Islet precursor cell (in vitro differentiated cells): ENCODE data around the gene STXBP1.

Source experiments
- DNase-seq: peaks from one replicate; pipeline ENCODE4 v3.0.0-alpha.2; 2018

The STXBP1 gene

GRCh38 chr9:127716412-127716811 is 104.3 kb downstream of the STXBP1 start:
- DNase-seq: no peak

GRCh38 chr9:127717766-127718165 is 105.7 kb downstream of the STXBP1 start:
- DNase-seq: no peak

DNA sequence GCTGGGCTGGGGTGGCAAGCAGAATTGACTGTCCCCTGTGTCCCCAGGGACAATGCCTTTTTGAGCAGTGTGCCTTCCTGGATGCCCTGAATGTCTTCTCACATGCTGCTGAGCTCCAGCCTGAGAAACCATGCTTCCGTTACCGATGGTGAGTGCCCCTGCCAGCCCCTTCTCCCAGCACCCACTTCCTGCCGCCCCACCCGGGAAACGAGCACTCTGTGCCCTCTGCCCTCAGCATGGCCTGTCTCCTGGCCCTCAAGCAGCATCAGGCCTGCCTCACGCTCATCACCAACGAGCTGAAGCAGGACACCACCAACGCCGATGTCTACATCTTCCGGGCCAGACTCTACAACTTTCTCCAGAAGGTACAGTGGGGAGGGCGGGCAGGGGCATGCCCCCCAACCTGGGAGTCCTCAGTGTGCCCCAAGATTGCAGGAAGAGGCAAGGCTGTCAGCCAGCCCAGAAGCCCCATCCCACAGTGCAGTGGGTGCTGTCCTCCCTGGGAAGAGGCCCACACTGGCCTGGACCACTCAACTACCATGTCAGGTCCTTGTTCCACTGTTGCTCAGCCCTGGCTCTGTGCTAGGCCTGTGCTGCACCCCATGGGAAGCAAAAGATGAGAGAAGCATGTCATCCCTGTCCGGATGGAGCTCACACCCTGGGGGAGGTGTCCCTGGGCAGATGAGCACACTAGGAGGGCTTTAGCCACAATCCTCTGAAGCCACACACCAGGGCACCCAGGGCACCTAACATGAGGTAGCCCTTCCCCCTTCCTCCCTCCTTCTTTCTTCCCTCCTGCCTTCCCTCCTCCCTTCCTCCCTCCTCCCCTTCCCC is 108.2 kb downstream of the STXBP1 start:
- no peak for DNase-seq

GRCh38 chr9:127720865-127721227 is 108.8 kb downstream of the STXBP1 start:
- DNase-seq: no peak

DNA sequence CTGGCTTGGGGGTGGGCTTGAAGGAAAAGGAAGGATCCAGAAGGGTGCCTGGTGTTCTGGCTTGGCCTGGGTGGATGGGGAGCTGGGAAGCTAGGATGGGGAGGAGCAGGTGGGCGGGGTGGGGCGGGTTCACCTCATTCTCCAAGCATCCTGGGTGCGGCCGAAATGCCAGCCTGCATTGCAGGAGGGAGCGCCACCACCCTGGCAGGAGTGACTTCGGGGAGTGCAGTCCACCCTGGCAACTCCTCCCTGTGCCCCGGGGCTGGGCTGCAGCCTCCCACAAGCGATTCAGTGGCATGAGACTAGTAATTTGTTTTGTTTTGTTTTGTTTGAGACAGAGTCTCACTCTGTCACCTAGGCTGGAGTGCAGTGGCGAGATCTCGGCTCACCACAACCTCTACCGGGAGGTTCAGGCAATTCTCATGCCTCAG is 109.3 kb downstream of the STXBP1 start:
- no peak for DNase-seq

DNA sequence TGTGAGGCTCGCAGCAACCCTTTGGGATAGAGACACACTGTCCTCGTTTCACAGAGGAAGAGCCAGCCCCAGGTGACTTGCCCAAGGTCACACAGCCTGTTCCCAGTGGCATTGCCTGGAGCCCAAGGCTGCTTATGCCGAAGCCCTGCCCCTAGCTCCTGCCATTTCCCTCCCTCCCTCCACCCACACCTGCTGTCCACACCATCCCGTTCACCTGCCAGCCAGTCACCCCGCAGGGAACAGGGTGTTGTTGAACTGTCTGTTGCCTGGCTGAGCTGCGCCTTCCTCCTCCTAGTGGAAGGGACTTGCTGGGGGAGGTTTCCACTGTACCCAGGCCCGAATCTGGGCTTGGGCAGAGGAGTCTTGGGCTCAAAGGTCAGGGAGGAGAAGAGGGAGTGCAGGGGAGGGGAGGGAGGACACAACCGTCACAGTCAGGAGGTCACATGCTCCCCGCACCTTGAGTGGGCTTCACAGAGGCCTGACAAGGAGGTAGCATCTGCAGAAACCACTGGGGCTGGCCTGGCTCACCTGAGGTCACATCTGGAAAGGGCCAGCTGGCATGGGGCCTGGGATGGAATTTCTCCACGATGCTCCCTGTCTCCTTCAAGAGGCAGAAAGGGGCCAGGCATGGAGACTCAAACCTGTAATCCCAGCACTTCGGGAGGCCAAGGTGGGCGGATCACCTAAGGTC is 110.1 kb downstream of the STXBP1 start:
- DNase-seq: no peak

DNA sequence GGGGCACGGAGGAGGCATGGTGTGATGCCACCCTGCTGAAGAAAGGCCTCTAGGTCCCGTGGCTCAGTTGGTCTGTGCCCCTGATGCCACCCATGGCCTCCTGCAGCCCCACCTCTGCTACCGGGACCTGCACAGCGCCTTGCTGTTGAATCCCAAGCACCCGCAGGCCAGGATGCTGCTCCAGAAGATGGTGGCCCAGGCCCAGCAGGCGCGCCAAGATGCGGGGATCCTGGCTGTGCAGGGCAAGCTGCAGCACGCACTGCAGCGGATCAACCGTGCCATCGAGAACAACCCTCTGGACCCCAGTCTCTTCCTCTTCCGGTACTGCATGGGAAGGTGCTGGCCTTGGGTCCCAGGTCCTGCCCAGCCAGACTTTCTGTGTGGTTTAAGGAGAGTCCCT is 110.9 kb downstream of the STXBP1 start:
- DNase-seq: no peak

DNA sequence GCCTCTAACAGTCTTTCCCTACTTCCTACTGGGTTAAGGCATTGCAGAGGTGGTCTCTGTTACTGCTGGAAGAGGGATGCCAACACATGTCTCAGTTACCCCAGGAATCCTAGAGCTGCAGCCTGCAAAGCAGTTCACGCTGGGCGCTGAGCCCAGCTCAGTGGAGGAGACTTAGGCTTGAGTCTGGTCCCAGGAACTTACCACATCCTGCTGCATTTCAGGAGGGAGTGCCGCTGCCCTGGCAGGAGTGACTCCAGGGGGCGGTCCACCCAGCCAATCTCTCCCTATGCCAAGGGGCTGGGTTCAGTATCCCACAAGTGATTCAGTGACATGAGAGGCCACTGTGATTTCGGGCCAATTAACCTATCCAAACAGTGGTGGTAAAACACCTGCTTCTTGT is 111.4 kb downstream of the STXBP1 start:
- DNase-seq: no peak

DNA sequence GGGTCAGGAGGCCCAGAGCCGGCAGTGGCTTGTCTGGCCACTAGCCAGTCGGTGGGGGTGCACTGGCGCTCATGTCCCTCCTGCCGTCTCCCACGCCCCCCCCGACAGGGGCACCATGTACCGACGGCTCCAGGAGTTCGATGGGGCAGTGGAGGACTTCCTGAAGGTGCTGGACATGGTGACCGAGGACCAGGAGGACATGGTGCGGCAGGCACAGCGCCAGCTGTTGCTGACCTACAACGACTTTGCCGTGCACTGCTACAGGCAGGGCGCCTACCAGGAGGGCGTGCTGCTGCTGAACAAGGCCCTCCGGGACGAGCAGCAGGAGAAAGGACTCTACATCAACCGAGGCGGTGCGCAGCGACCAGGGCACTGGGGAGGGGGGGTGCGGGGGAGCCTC is 111.9 kb downstream of the STXBP1 start:
- DNase-seq: no peak

DNA sequence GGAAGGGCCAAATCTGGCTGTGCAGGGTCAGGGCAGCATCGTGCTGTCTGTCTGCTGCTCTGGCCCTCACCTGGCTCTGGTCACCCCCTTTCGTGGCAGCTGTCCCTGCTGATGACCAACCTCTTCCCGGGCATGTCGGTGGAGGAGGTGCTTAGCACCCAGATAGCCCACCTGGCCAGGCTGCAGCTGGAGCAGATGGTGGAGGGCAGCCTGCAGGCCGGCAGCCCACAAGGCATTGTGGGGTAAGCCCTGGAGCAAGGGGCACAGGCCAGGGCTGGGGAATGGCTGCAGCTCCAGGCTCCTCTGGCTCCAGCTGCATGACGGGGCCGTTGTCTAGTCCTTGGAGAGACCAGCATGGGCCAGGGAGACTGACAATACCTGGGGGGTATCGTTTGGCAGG is 114.8 kb downstream of the STXBP1 start:
- no peak for DNase-seq

- no peak for DNase-seq
These were observed 116.7 kb downstream of the STXBP1 start for GRCh38 chr9:127728808-127729207.

DNA sequence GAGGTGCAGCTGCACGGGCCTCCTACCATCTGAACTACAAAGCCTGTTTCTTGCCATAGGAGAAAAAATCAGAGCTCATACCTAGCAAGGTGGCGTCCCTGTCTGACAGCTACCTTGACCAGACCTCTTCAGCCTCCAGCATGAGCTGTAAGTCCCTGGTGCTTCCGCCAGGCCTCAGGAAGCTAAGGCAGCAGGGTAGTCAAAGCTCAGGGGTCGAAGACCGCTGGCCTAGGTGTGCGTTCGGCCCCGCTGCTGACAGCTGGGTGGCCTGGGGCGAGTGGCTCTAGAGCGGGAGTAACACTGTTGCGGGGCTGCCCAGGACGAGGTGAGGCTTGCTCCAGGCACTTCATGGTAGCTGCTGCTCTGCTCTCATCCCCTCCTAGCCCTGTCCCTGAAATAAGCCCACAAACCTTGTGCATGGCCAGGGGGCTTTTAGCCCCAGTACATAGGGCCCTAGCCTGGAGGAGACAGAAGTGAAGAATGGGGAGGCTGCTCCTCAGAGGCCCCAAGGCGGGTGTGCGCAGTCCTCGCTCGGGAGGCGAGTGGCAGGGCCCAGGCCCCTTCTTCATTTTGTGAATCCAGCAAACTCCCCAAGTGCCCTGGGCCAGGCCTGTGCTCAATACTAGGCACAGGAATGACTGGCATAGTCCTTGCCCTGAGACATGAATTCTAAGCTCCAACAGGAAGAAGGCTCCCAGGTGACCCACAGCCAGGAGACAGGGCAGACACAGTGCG is 117.6 kb downstream of the STXBP1 start:
- DNase-seq: no peak

DNA sequence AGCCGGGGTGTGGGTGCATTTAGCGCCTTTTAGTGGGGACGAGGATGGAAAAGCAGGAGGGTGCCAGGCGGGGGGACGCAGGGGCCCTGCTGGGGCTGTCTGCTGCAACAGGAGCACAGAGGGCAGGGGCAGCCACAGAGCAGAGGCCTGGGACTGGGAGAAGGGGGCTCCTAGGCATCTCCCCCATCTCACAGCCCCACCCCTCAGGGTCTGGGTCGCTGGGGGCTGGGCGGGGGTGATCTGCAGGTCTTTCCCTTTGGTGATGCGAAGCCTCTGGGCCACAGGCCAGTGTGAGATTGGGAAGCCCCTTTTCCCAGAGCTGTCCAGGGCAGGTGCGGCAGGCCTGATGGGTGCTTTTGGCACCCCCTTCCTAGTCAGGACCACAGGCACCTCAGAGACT is 118.2 kb downstream of the STXBP1 start:
- no peak for DNase-seq

DNA sequence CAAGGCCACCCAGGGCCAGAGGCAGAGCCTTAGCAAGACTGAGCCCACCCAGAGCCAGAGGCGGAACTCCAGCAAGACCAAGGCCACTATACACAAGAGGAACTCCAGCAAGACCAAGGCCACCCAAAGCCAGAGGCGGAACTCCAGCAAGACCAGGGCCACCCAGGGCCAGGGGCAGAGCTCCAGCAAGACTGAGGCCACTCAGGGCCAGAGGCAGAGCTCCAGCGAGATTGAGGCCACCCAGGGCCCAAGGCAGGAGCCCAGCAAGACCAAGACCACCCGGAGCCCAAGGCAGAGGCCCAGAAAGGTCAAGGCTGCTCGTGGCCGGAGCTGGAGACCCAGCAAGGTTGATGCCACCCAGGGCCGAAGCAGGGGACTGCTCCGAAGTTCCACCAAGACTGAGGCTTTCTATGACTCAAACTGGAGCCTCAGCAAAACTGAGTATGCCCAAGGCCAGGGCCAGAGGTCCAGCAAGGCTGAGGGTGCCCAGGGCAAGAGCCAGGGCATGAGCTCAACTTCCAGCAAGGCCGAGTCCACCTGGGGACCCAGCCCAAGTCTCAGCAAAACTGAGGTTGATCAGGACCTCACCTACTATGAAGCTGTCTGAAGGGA is 118.8 kb downstream of the STXBP1 start:
- no peak for DNase-seq

DNA sequence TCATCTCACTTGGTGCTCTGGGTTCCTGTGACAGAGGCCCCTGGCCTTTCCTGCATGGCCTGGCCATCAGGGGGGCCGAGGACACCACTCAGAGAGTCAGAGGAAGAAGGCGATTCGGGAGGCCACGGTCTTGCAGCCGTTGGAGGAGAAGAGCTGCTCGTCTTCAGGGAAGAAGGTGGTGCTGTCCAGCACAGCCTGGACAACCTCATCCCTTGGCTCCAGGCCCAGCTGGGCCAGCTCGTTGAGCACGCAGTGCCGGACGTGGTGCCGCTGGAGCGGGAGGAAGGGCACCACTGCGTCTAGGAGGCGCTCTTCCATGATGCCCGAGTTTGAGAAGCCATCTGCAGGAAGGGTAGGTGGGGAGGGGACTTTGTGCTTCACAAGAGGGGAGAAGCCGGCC is 119.9 kb downstream of the STXBP1 start:
- no peak for DNase-seq

DNA sequence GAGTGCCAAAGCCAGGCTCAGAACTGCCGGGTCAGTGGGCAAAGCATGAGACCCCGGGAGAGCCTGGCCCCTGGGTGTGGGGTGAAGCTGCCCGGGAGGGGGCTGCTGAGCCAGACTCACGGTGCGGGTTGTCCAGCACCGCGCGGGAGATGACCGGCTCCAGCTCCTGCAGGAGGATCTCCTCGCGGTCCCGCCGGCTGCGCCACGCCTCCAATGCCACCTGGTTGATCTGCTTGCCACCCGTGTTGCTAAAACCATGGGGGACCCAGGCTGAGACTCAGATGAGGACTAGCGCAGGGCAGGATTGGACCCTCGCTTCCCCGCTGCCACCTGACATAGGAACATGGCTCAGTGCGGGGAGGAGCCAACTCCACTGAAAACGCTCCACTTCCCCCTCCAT is 120.4 kb downstream of the STXBP1 start:
- no peak for DNase-seq

DNA sequence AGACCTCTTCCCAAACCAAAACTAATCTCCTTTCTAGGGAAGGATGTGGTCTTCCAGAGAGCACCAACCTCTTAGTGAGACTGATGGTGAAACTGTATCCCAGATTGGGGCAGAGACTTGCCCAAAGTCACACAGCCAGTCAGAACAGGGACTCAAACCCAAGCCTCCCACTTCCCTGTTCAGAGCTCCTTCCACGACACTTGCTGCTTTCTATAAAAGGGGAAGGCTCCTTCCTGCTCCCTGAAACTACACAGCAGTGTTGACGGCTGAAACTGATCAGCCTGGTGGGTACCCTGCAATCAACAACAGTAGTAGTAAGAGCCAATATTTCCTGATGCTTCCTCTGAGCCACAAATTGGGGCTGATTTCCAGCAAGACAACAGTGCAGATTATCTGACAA is 121.5 kb downstream of the STXBP1 start:
- no peak for DNase-seq

DNA sequence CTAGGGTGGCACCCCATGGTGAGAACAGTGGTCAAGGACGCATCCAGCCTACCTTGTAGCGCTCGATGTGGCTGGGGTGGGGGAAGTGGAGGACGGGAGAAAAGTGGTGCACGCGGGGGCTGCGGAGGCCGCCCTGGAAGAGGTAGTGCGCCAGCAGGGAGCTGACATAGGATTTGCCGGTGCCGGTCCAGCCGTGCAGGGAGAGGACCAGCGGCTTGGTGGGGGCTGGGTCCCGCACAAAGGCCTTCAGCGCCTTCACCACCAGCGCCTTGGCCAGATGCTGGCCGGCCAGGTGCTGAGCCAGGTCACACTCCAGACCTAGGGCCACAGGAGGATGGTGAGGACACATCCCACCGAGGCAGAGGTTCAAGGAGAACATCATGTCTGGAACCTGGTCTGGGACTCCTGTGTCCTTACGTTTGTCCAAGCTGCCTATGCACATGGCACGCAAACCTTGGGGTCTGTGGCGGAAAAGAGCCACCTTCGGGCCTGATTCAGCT is 122.2 kb downstream of the STXBP1 start:
- DNase-seq: no peak

GRCh38 chr9:127734747-127735529 is 122.9 kb downstream of the STXBP1 start, which contains the start of gene TOR2A:
Gene TOR2A, minus strand, starts transcription at chr9:127735294. Its CDS starts 24 bp downstream, at chr9:127735270.
- DNase-seq: peak; percentile 98

- no peak for DNase-seq
These were observed 123.6 kb downstream of the STXBP1 start for GRCh38 chr9:127735530-127736185.

- no peak for DNase-seq
These were observed 126.6 kb downstream of the STXBP1 start for GRCh38 chr9:127738666-127739065.
